Endothelial cell of umbilical vein (primary cell): ENCODE results near the gene FYN. TPM values are rescaled to one million over a fixed set of nuclear protein-coding genes. Genes with fewer than 3 reads are reported as not detected.

Experiments used
- BruUV-seq: library from RNA; stranded (reverse); fragments of 400-500 nt; replicated peaks from 2 replicates; lab custom pipeline; 2021; lab: Mats Ljungman, UMichigan
- CTCF ChIA-PET: fragments of 300-600, 350-600 bp; sonication (Branson Sonifier 250); formaldehyde crosslinking; loops from one replicate; lab custom pipeline; 2021; ENCODE audit warnings: antibody characterized with exemption, inconsistent platforms; lab: Charles Lee
- POLR2A ChIA-PET: fragments of 300-600, 350-600 bp; sonication (Branson Sonifier 250); formaldehyde crosslinking; loops from one replicate; lab custom pipeline; 2021; ENCODE audit warnings: antibody characterized with exemption, inconsistent platforms; lab: Charles Lee
- DNase-seq: peaks from one replicate; pipeline ENCODE4 v3.0.0-alpha.2; 2011; ENCODE audit warnings: low read depth, low spot score
- FAIRE-seq: peaks from 2 replicates; lab custom pipeline; 2011; peaks lifted over from hg19 to GRCh38; lab: Jason Lieb, UNC
- H2AFZ ChIP-seq: 2 replicates; pipeline ENCODE4 v1.6.0; 2012; ENCODE audit warnings: low read depth, low read length, control low read depth, inconsistent platforms
- H3K27ac ChIP-seq: 2 replicates; pipeline ENCODE4 v1.5.1; 2011; ENCODE audit warnings: low read depth, mild to moderate bottlenecking, control low read depth, low read length, moderate library complexity; ENCODE audit not compliant: insufficient read depth
- H3K27me3 ChIP-seq, 2 experiments: 2 replicates each; pipeline versions ENCODE4 v1.6.0 to v1.6.1; 2011; ENCODE audit warnings: low read length in 2 of 2, mixed read lengths in 1 of 2; ENCODE audit not compliant: control insufficient read depth in 2 of 2, insufficient read depth in 2 of 2
- H3K36me3 ChIP-seq, 2 experiments: 2 replicates in 1 of 2; 3 replicates in 1 of 2; pipeline ENCODE4 v1.5.1; 2011; ENCODE audit warnings: low read length in 2 of 2, mild to moderate bottlenecking in 1 of 2, moderate library complexity in 1 of 2; ENCODE audit not compliant: control insufficient read depth in 2 of 2, insufficient read depth in 2 of 2; ENCODE audit errors: extremely low read depth in 1 of 2
- H3K4me1 ChIP-seq: 3 replicates; pipeline ENCODE4 v1.5.1; 2011; ENCODE audit warnings: mild to moderate bottlenecking, low read length; ENCODE audit not compliant: control insufficient read depth, insufficient read depth; ENCODE audit errors: extremely low read depth
- H3K4me2 ChIP-seq: 2 replicates; pipeline ENCODE4 v1.6.1; 2011; ENCODE audit warnings: low read length, control low read depth, mixed read lengths; ENCODE audit not compliant: insufficient read depth
- H3K4me3 ChIP-seq, 3 experiments: fragments of 200-600 bp in 1 of 3; sonication (generic), shearing (Covaris generic) in 1 of 3; replicated peaks in 1 of 3; 2 replicates each; pipeline ENCODE4 v1.5.1; 2011 to 2016; ENCODE audit warnings: control low read depth in 3 of 3, low read length in 3 of 3, mild to moderate bottlenecking in 2 of 3, inconsistent platforms in 1 of 3, low read depth in 1 of 3, moderate library complexity in 1 of 3; ENCODE audit not compliant: insufficient read depth in 1 of 3
- H3K79me2 ChIP-seq: 2 replicates; pipeline ENCODE4 v1.6.0; 2012; ENCODE audit warnings: low read length, inconsistent platforms; ENCODE audit not compliant: control insufficient read depth, insufficient read depth
- H3K9ac ChIP-seq: replicated peaks from 2 replicates; pipeline ENCODE3; 2011; ENCODE audit warnings: low read length, control low read depth; ENCODE audit not compliant: insufficient read depth; ENCODE audit errors: extremely low read depth
- H3K9me1 ChIP-seq: replicated peaks from 3 replicates; pipeline ENCODE4 v1.6.0; 2011; ENCODE audit warnings: mild to moderate bottlenecking, low read length; ENCODE audit not compliant: control insufficient read depth, insufficient read depth; ENCODE audit errors: extremely low read depth
- H3K9me3 ChIP-seq: replicated peaks from 2 replicates; pipeline ENCODE4 v1.5.1; 2012; ENCODE audit warnings: low read length, inconsistent platforms; ENCODE audit not compliant: control insufficient read depth, insufficient read depth
- H4K20me1 ChIP-seq: replicated peaks from 2 replicates; pipeline ENCODE3; 2011; ENCODE audit warnings: mild to moderate bottlenecking, low read length; ENCODE audit not compliant: control insufficient read depth, insufficient read depth; ENCODE audit errors: extremely low read depth
- EZH2 ChIP-seq: IDR thresholded peaks from 2 replicates; pipeline ENCODE4 v1.6.1; 2012; ENCODE audit warnings: borderline replicate concordance, low read depth, mild to moderate bottlenecking, moderate library complexity, low read length, inconsistent platforms; ENCODE audit not compliant: severe bottlenecking
- FOS ChIP-seq: IDR thresholded peaks from 2 replicates; pipeline ENCODE4 v1.6.1; 2011; ENCODE audit warnings: mild to moderate bottlenecking, low read length, moderate library complexity, borderline replicate concordance; ENCODE audit not compliant: insufficient read depth
- GATA2 ChIP-seq: IDR thresholded peaks from 2 replicates; pipeline ENCODE4 v1.7.0; 2011; ENCODE audit warnings: low read depth, mild to moderate bottlenecking, moderate library complexity, mixed read lengths, low read length; ENCODE audit not compliant: insufficient read length, insufficient read depth
- JUN ChIP-seq: IDR thresholded peaks from 2 replicates; pipeline ENCODE4 v1.6.1; 2011; ENCODE audit warnings: borderline replicate concordance, low read depth; ENCODE audit not compliant: insufficient read length, insufficient read depth
- MYC ChIP-seq: IDR thresholded peaks from one replicate; pipeline ENCODE4 v1.6.1; 2011; ENCODE audit warnings: mild to moderate bottlenecking, low read depth, low read length
- POLR2A ChIP-seq: IDR thresholded peaks from 2 replicates; pipeline ENCODE4 v1.6.1; 2012; ENCODE audit warnings: low read depth, mild to moderate bottlenecking, control low read depth, low read length
- POLR2AphosphoS5 ChIP-seq: IDR thresholded peaks from 2 replicates; pipeline ENCODE4 v1.6.1; 2012; ENCODE audit warnings: low read depth, mild to moderate bottlenecking, control low read depth, low read length, moderate library complexity; ENCODE audit not compliant: insufficient read depth
- dilution Hi-C: fragments of 300-500 bp; cut with MboI; formaldehyde crosslinking; loops from one replicate; pipeline ENCODE4 v1.15.0; 2019; ENCODE audit warnings: low sequenced_read_pairs; ENCODE audit not compliant: extremely low pct_ligation_motif_present
- intact Hi-C: fragments of 100-400 bp; cut with micrococcal nuclease; formaldehyde crosslinking; loops from one replicate; pipeline ENCODE4 v1.10.0; 2022
- polyA plus RNA-seq, 4 experiments: library from polyadenylated mRNA; depleted of rRNA in 3 of 4; stranded (reverse) in 3 of 4; unstranded in 1 of 4; fragments of >200 nt; gene quantifications; 2 replicates each; pipeline versions ENCODE4 v1.2.1 to v1.2.3, GENCODE V29; 2011 to 2012; ENCODE audit warnings: missing spikeins in 1 of 4
- total RNA-seq: library from RNA; stranded (reverse); gene quantifications from 2 replicates; pipeline ENCODE4 v1.2.3, GENCODE V29; 2021
- TF ChIP-seq, protein P1 (sequence below): IDR thresholded peaks from 2 replicates; pipeline ENCODE4 v1.6.1; 2011; ENCODE audit not compliant: insufficient read depth, insufficient read length
- TF ChIP-seq, protein P2 (sequence below), 2 donors: IDR thresholded peaks; 1 replicate in 1 of 2; 2 replicates in 1 of 2; pipeline ENCODE4 v1.5.1; 2011; ENCODE audit warnings: low read length in 2 of 2, mild to moderate bottlenecking in 2 of 2, moderate library complexity in 2 of 2, control low read depth in 1 of 2, inconsistent platforms in 1 of 2, low read depth in 1 of 2; ENCODE audit not compliant: insufficient read depth in 1 of 2; ENCODE audit errors: extremely low read depth in 1 of 2

Gene FYN
- total and polyA plus RNA-seq, 2 donors (not counting 3 experiments of a cell fraction or from before 2014, with no cell fraction given) = 69.0 to 143 TPM

DNA sequence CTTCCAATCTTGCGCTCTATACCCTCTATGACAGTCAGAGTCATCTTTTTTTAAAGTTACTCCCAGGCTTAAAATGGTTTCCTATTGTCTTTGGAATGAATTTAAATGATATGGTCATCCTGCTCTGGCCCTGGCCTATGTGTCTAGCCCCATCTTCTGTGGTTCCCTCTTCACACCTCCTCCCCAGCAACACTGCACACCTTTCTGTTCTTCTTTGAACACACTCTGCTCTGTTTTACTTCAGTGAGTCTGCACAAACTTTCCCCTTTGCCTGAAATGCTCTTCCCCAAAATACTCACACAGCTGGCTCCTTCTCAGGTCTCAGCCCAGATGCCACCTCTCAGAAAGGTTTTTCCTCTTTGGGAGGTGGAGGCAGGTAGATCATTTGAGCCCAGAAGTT is 132.7 kb downstream of the FYN start:
- ChIA-PET CTCF (interaction anchor here (1.0 kb wide), 1 partner anchor 10 kb away, joined by 3 read pairs; no protein-coding TSS in a partner anchor), POLR2A (no interaction called here)
- no peaks in the 10 kb centered on the region for H3K9me1 ChIP-seq
- no peaks in the 10 kb centered on the region for H3K4me1 ChIP-seq
- no peak overlapping the region for H3K9ac ChIP-seq
- no TSS peak for BruUV-seq
- peaks cover 2% of the 10 kb centered on the region for H3K79me2 ChIP-seq
- FAIRE-seq (no peak), DNase-seq (no peak)
- no peak overlapping the region for H3K27ac ChIP-seq
- H3K9me3 ChIP-seq = no peaks in the 10 kb centered on the region
- H3K4me2 ChIP-seq = no peak overlapping the region
- no peak overlapping the region for H3K4me3 ChIP-seq
- H4K20me1 ChIP-seq = no peaks in the 10 kb centered on the region
- intact Hi-C loops (no loop called here), dilution Hi-C loops (no loop called here)
- H2AFZ ChIP-seq = no peak overlapping the region
- peaks cover 0 to 2% of the 10 kb centered on the region in 2 experiments for H3K36me3 ChIP-seq
- TF ChIP-seq POLR2AphosphoS5 = no peak
- TF ChIP-seq, protein P1, sequence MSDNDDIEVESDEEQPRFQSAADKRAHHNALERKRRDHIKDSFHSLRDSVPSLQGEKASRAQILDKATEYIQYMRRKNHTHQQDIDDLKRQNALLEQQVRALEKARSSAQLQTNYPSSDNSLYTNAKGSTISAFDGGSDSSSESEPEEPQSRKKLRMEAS = no peak
- TF ChIP-seq JUN = no peak
- no peak for TF ChIP-seq EZH2
- TF ChIP-seq GATA2 = no peak
- no peak for TF ChIP-seq FOS
- TF ChIP-seq POLR2A = no peak
- no peak for TF ChIP-seq MYC
- TF ChIP-seq, protein P2, sequence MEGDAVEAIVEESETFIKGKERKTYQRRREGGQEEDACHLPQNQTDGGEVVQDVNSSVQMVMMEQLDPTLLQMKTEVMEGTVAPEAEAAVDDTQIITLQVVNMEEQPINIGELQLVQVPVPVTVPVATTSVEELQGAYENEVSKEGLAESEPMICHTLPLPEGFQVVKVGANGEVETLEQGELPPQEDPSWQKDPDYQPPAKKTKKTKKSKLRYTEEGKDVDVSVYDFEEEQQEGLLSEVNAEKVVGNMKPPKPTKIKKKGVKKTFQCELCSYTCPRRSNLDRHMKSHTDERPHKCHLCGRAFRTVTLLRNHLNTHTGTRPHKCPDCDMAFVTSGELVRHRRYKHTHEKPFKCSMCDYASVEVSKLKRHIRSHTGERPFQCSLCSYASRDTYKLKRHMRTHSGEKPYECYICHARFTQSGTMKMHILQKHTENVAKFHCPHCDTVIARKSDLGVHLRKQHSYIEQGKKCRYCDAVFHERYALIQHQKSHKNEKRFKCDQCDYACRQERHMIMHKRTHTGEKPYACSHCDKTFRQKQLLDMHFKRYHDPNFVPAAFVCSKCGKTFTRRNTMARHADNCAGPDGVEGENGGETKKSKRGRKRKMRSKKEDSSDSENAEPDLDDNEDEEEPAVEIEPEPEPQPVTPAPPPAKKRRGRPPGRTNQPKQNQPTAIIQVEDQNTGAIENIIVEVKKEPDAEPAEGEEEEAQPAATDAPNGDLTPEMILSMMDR (IDR thresholded peaks at IDR 0.05; ENCODE audit: extremely low read depth in 1 of 2, insufficient read depth in 1 of 2, low read depth in 1 of 2, low read length in 2 of 2) = no peak
- no peaks in the 10 kb centered on the region for H3K27me3 ChIP-seq
